CD4-positive, alpha-beta T cell treated with Interferon alpha-2 for 1 hour (primary cell): ENCODE data around the gene SERPINH1.
A peak's percentile ranks its signal among the peaks of the same experiment; 100 is the strongest.
"Not testable (repeated sequence)": the region's sequence is repeated elsewhere in the genome, so short reads cannot be mapped to it uniquely, and the experiment has no call there.

Source experiments
- DNase-seq, 2 donors: peaks; one replicate each; pipeline ENCODE4 v3.0.0-alpha.2; 2020 to 2022

SERPINH1 gene

GRCh38 chr11:75578977-75579376 is 16.9 kb downstream of the SERPINH1 start:
- DNase-seq, result no peak

GRCh38 chr11:75579841-75580240 is 17.8 kb downstream of the SERPINH1 start:
- DNase-seq, result no peak

- DNase-seq, result no peak
These were observed 20.4 kb downstream of the SERPINH1 start for GRCh38 chr11:75582506-75582894.

- DNase-seq, result peak; percentile 27 to 45
These were observed 21.1 kb downstream of the SERPINH1 start for GRCh38 chr11:75582895-75583717.

- DNase-seq, result no peak
These were observed 21.9 kb downstream of the SERPINH1 start for GRCh38 chr11:75583718-75584658.

- DNase-seq, result not testable (repeated sequence)
These were observed 22.7 kb downstream of the SERPINH1 start for GRCh38 chr11:75584659-75585292.

GRCh38 chr11:75585293-75585670 is 23.2 kb downstream of the SERPINH1 start:
- DNase-seq, result no peak

- DNase-seq, result no peak
These were observed 24.3 kb downstream of the SERPINH1 start for GRCh38 chr11:75586395-75586794.

GRCh38 chr11:75588051-75588481 is 26.0 kb downstream of the SERPINH1 start:
- no peak for DNase-seq

GRCh38 chr11:75589051-75589450 is 27.0 kb downstream of the SERPINH1 start:
- no peak for DNase-seq

GRCh38 chr11:75589933-75590332 is 27.9 kb downstream of the SERPINH1 start:
- DNase-seq, result no peak

- DNase-seq, result no peak
These were observed 29.3 kb downstream of the SERPINH1 start for GRCh38 chr11:75591371-75591770.

GRCh38 chr11:75591966-75592365 is 29.9 kb downstream of the SERPINH1 start:
- DNase-seq, result no peak

- DNase-seq, result no peak
These were observed 30.7 kb downstream of the SERPINH1 start for GRCh38 chr11:75592715-75593114.

GRCh38 chr11:75593286-75593915 is 31.3 kb downstream of the SERPINH1 start:
- DNase-seq, result no peak

- no peak for DNase-seq
These were observed 32.2 kb downstream of the SERPINH1 start for GRCh38 chr11:75594211-75594610.

- no peak for DNase-seq
These were observed 33.4 kb downstream of the SERPINH1 start for GRCh38 chr11:75595429-75595828.

- DNase-seq, result no peak
These were observed 34.9 kb downstream of the SERPINH1 start for GRCh38 chr11:75596914-75597313.

- no peak for DNase-seq
These were observed 35.6 kb downstream of the SERPINH1 start for GRCh38 chr11:75597636-75598035.

GRCh38 chr11:75598264-75598663 is 36.2 kb downstream of the SERPINH1 start:
- DNase-seq, result no peak

GRCh38 chr11:75598900-75599299 is 36.8 kb downstream of the SERPINH1 start:
- DNase-seq, result no peak

GRCh38 chr11:75600356-75600755 is 38.3 kb downstream of the SERPINH1 start:
- DNase-seq, result no peak

- no peak for DNase-seq
These were observed 39.4 kb downstream of the SERPINH1 start for GRCh38 chr11:75601494-75601893.
